ENCODE measurements around the gene KRTAP2-3. TPM values are rescaled to one million over a fixed set of nuclear protein-coding genes. Genes with fewer than 3 reads are reported as not detected.
"Not testable (repeated sequence)": the region's sequence is repeated elsewhere in the genome, so short reads cannot be mapped to it uniquely, and the experiment has no call there.

Gene KRTAP2-3
- total and polyA plus RNA-seq, 2 of the 4 experiments (the other 2 are of a cell fraction) = 1.4 to 35.2 TPM

GRCh38 chr17:41104386-41105038 lies 44.6 kb upstream of the KRTAP2-3 start:
- H2BK15ac ChIP-seq (ENCODE audit: low read depth, low read length); H3K9me1 ChIP-seq (ENCODE audit: insufficient read depth, low read length); H3K27ac ChIP-seq (ENCODE audit: insufficient read depth, low read length); H3K4ac ChIP-seq (ENCODE audit: low read depth, low read length); H3K18ac ChIP-seq (ENCODE audit: low read depth, low read length); dilution Hi-C loops (cut with HindIII; ENCODE audit: low sequenced_read_pairs, unreplicated experiment); H3K79me1 ChIP-seq (ENCODE audit: low read depth in 1 of 2, low read length in 2 of 2); BruUV-seq (replicated peaks); in situ Hi-C loops (cut with MboI; ENCODE audit: low sequenced_read_pairs); H4K20me1 ChIP-seq (ENCODE audit: insufficient read depth, low read length); CTCF ChIA-PET; H3K23ac ChIP-seq (ENCODE audit: low read depth, low read length); H3K4me3 ChIP-seq (ENCODE audit: insufficient read depth, low read depth, low read length); H3K4me2 ChIP-seq (ENCODE audit: low read depth, low read length); H2AFZ ChIP-seq (replicated peaks; ENCODE audit: low read length, poor library complexity); H3K14ac ChIP-seq (replicated peaks; ENCODE audit: low read depth, low read length); H4K5ac ChIP-seq (ENCODE audit: low read depth, low read length); intact Hi-C loops (cut with micrococcal nuclease); H2AK9ac ChIP-seq (replicated peaks; ENCODE audit: low read depth, low read length, poor library complexity); H4K91ac ChIP-seq (ENCODE audit: insufficient read depth, low read depth, low read length); H3K9ac ChIP-seq (ENCODE audit: low read depth, low read length); H3K9me3 ChIP-seq (ENCODE audit: control insufficient read depth, insufficient read depth, low read length); H3K27me3 ChIP-seq (ENCODE audit: control insufficient read depth, insufficient read depth, low read length); POLR2A ChIA-PET (ENCODE audit: unreplicated experiment); H2BK20ac ChIP-seq (ENCODE audit: low read depth, low read length); H3K36me3 ChIP-seq (ENCODE audit: control insufficient read depth, insufficient read depth, low read length); H2AK5ac ChIP-seq (ENCODE audit: low read depth, low read length); H3K4me1 ChIP-seq (ENCODE audit: control insufficient read depth, insufficient read depth, low read length): not testable (repeated sequence)
- peak; percentile 81 for ATAC-seq (ENCODE audit: low read depth)
- H2BK5ac ChIP-seq (ENCODE audit: low read depth, low read length, poor library complexity, severe bottlenecking) = peak overlapping the region; percentile 94
- peak overlapping the region in 1 of 2 experiments; percentile 49; a peak in 1 of 4 replicates for H4K8ac ChIP-seq (ENCODE audit: low read depth in 2 of 2, low read length in 2 of 2)
- TF ChIP-seq FOS (IDR thresholded peaks at IDR 0.05; ENCODE audit: low read depth, low read length) = 0 out of 2 replicates have a peak, but pooled peaks have one; percentile 8
- H3K56ac ChIP-seq (ENCODE audit: extremely low read depth, insufficient read depth, low read length) = 0 out of 2 replicates have a peak overlapping the region, but pooled peaks have one; percentile 32
- peak overlapping the region; percentile 5; the same call in 1 of the 2 replicates for H2BK120ac ChIP-seq (ENCODE audit: low read depth, low read length)
- DNase-seq = peak; percentile 77
- no CpG with 5 or more reads among the region's 2 CpGs for WGBS, 2 experiments (ENCODE audit: extremely low coverage in 2 of 2, insufficient read length in 1 of 2)
